IPS DF 6.9 (cell line): Measurements from ENCODE around the gene FAM124B.

Source experiments
- DNase-seq: peaks from one replicate; pipeline ENCODE4 v3.0.0-alpha.2; 2013; ENCODE audit warnings: low read depth, low spot score
- H3K27ac ChIP-seq: one replicate; pipeline ENCODE4 v1.5.1; 2013; ENCODE audit warnings: low read length, control low read depth
- H3K27me3 ChIP-seq: 2 replicates; pipeline ENCODE4 v1.6.1; 2013; ENCODE audit warnings: mild to moderate bottlenecking, low read length; ENCODE audit not compliant: control insufficient read depth, insufficient read depth
- H3K36me3 ChIP-seq: 2 replicates; pipeline ENCODE4 v1.6.1; 2013; ENCODE audit warnings: low read length; ENCODE audit not compliant: control insufficient read depth, insufficient read depth
- H3K4me1 ChIP-seq: 2 replicates; pipeline ENCODE4 v1.6.1; 2013; ENCODE audit warnings: low read length; ENCODE audit not compliant: control insufficient read depth, insufficient read depth
- H3K4me3 ChIP-seq: 2 replicates; pipeline ENCODE4 v1.5.1; 2013; ENCODE audit warnings: mild to moderate bottlenecking, low read length
- H3K9me3 ChIP-seq: 2 replicates; pipeline ENCODE4 v1.6.1; 2013; ENCODE audit warnings: low read length, inconsistent platforms; ENCODE audit not compliant: control insufficient read depth, insufficient read depth
- WGBS: extraction: QIAGEN DNeasy Blood & Tissue Kit; methylation state at CpG from one replicate; pipeline ENCODE4 v1.1.7; 2013; ENCODE audit warnings: mixed read lengths, missing lambda C conversion rate; ENCODE audit not compliant: insufficient read length, insufficient coverage; 5-methylcytosine and 5-hydroxymethylcytosine counted together

The FAM124B gene

GRCh38 chr2:224413381-224413780 lies 11.5 kb upstream of the FAM124B start:
- no peak overlapping the region for H3K4me3 ChIP-seq
- no peaks in the 10 kb centered on the region for H3K27me3 ChIP-seq
- no peaks in the 10 kb centered on the region for H3K9me3 ChIP-seq
- H3K27ac ChIP-seq = no peak overlapping the region
- no peaks in the 10 kb centered on the region for H3K36me3 ChIP-seq
- WGBS = no CpG with 5 or more reads among the region's 2 CpGs
- DNase-seq = no peak
- H3K4me1 ChIP-seq = 0 out of 2 replicates have a peak, but pooled peaks cover 1% of the 10 kb centered on the region

- Histone ChIP-seq H3K27me3 (no peaks in the 10 kb centered on the region), H3K9me3 (no peaks in the 10 kb centered on the region), H3K27ac (no peak overlapping the region), H3K4me1 (0 out of 2 replicates have a peak, but pooled peaks cover 1% of the 10 kb centered on the region), H3K36me3 (no peaks in the 10 kb centered on the region), H3K4me3 (no peak overlapping the region)
- DNase-seq = no peak
- WGBS = no CpG with 5 or more reads among the region's 18 CpGs
These were observed 10.5 kb upstream of the FAM124B start for GRCh38 chr2:224412141-224413015.

- Histone ChIP-seq H3K9me3 (no peaks in the 10 kb centered on the region), H3K36me3 (no peaks in the 10 kb centered on the region), H3K27ac (no peak overlapping the region), H3K27me3 (no peaks in the 10 kb centered on the region), H3K4me3 (no peak overlapping the region), H3K4me1 (0 out of 2 replicates have a peak, but pooled peaks cover 1% of the 10 kb centered on the region)
- DNase-seq = no peak
- no CpG with 5 or more reads among the region's 3 CpGs for WGBS
These were observed 9.1 kb upstream of the FAM124B start for GRCh38 chr2:224410946-224411561.

GRCh38 chr2:224408676-224409075 lies 6.8 kb upstream of the FAM124B start:
- 0 out of 2 replicates have a peak, but pooled peaks cover 1% of the 10 kb centered on the region for H3K4me1 ChIP-seq
- no peak overlapping the region for H3K4me3 ChIP-seq
- no peaks in the 10 kb centered on the region for H3K9me3 ChIP-seq
- no CpG with 5 or more reads among the region's 2 CpGs for WGBS
- no peaks in the 10 kb centered on the region for H3K27me3 ChIP-seq
- no peaks in the 10 kb centered on the region for H3K36me3 ChIP-seq
- no peak overlapping the region for H3K27ac ChIP-seq
- DNase-seq = no peak

- no CpG with 5 or more reads among the region's 5 CpGs for WGBS
- DNase-seq = no peak
- H3K9me3 ChIP-seq = no peaks in the 10 kb centered on the region
These were observed 5.4 kb upstream of the FAM124B start for GRCh38 chr2:224407241-224407701.

GRCh38 chr2:224405841-224406370 lies 4.0 kb upstream of the FAM124B start:
- WGBS = no CpG with 5 or more reads among the region's 4 CpGs
- H3K4me1 ChIP-seq = no peaks in the 10 kb centered on the region; the same call in 1 of the 2 replicates
- no peaks in the 10 kb centered on the region for H3K9me3 ChIP-seq
- H3K27me3 ChIP-seq = no peaks in the 10 kb centered on the region
- no peak overlapping the region for H3K27ac ChIP-seq
- no peaks in the 10 kb centered on the region for H3K36me3 ChIP-seq
- DNase-seq = no peak
- H3K4me3 ChIP-seq = no peak overlapping the region

More at GRCh38 chr2:224407241-224407701, 5.4 kb upstream of the FAM124B start:
- no peaks in the 10 kb centered on the region for H3K36me3 ChIP-seq
- H3K27ac ChIP-seq = no peak overlapping the region
- no peak overlapping the region for H3K4me3 ChIP-seq
- H3K4me1 ChIP-seq = no peaks in the 10 kb centered on the region
- no peaks in the 10 kb centered on the region for H3K27me3 ChIP-seq

GRCh38 chr2:224405412-224405811 lies 3.5 kb upstream of the FAM124B start:
- H3K27ac ChIP-seq = no peak overlapping the region
- DNase-seq = no peak
- H3K4me1 ChIP-seq = no peaks in the 10 kb centered on the region; the same call in 1 of the 2 replicates
- H3K36me3 ChIP-seq = no peaks in the 10 kb centered on the region
- no peaks in the 10 kb centered on the region for H3K9me3 ChIP-seq
- H3K4me3 ChIP-seq = no peak overlapping the region
- no peaks in the 10 kb centered on the region for H3K27me3 ChIP-seq
- no CpG with 5 or more reads among the region's 3 CpGs for WGBS

GRCh38 chr2:224404796-224405195 lies 2.9 kb upstream of the FAM124B start:
- no CpG with 5 or more reads among the region's 5 CpGs for WGBS
- no peak overlapping the region for H3K27ac ChIP-seq
- H3K36me3 ChIP-seq = no peaks in the 10 kb centered on the region
- no peak for DNase-seq
- H3K9me3 ChIP-seq = no peaks in the 10 kb centered on the region
- no peaks in the 10 kb centered on the region for H3K27me3 ChIP-seq
- H3K4me1 ChIP-seq = no peaks in the 10 kb centered on the region; the same call in 1 of the 2 replicates
- no peak overlapping the region for H3K4me3 ChIP-seq

- WGBS = no CpG with 5 or more reads among the region's 2 CpGs
- DNase-seq = no peak
- Histone ChIP-seq H3K27ac (no peak overlapping the region), H3K27me3 (no peaks in the 10 kb centered on the region), H3K4me3 (no peak overlapping the region), H3K9me3 (no peaks in the 10 kb centered on the region), H3K36me3 (no peaks in the 10 kb centered on the region), H3K4me1 (no peaks in the 10 kb centered on the region; the same call in 1 of the 2 replicates)
These were observed 1.8 kb upstream of the FAM124B start for GRCh38 chr2:224403657-224404056.

- DNase-seq = no peak
These were observed 848 bp downstream of the FAM124B start for GRCh38 chr2:224400886-224401632.

More at GRCh38 chr2:224400886-224401632, 848 bp downstream of the FAM124B start:
- no peaks in the 10 kb centered on the region; the same call in 1 of the 2 replicates for H3K4me1 ChIP-seq
- no peak overlapping the region for H3K4me3 ChIP-seq
- H3K27me3 ChIP-seq = no peaks in the 10 kb centered on the region
- no peaks in the 10 kb centered on the region for H3K36me3 ChIP-seq
- no peaks in the 10 kb centered on the region for H3K9me3 ChIP-seq
- no peak overlapping the region for H3K27ac ChIP-seq
- no CpG with 5 or more reads among the region's 22 CpGs for WGBS
